Measurements from ENCODE around the gene DNAJC12.
A peak's percentile ranks its signal among the peaks of the same experiment; 100 is the strongest.
"Not testable (repeated sequence)": the region's sequence is repeated elsewhere in the genome, so short reads cannot be mapped to it uniquely, and the experiment has no call there.

The DNAJC12 gene

DNA sequence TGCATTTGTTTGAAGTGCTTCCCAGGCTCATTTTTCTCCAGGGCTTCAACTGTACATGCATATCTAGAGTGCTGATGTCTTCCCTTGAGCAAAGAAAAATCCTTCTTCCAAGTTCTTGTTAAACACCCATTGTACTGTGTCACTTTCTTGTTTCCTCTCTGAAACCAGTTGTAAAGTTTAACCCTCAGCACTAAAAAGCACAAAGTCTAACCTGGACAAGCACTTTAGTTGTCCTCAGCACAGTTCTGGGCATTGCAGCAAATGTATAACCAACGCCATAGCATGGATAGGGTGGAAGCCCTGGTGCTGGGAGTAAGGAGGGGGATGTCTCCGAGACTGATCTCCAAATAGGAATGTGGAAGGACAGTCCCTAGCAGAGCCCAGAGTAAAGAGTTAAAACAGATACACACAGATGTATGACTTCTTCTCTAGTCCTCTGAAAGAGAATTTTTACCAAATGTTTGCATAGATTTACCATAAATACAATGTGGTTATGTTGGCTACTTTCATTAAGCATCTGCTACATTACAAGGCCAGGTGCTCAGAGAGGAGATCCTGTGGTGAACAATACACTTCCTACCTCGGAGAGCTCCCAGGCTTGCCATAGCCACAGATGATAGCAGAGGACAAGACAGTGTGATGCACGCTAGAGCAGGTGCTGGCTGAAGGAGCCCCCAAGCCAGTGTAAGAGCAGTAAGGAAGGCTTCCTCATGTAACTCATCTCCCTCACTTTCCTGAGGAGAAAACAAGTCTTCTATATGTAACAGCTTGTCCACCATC, 57.0 kb downstream of the DNAJC12 start:
- Histone ChIP-seq H3K79me2 (ENCODE audit: insufficient read depth, low read length) (no peaks in the 10 kb centered on the region), H3K4me3 (ENCODE audit: low read length, poor library complexity, severe bottlenecking) (no peak overlapping the region), H3K9me3 (ENCODE audit: insufficient read depth, low read depth, low read length) (no peaks in the 10 kb centered on the region), H2AFZ (ENCODE audit: low read length) (no peak overlapping the region), H3K9ac (ENCODE audit: low read depth, low read length, poor library complexity, severe bottlenecking) (no peak overlapping the region), H3K4me2 (ENCODE audit: low read depth, low read length, poor library complexity, severe bottlenecking) (no peak overlapping the region), H3K36me3 (ENCODE audit: insufficient read depth, low read length) (no peaks in the 10 kb centered on the region), H3K9me2 (replicated peaks; ENCODE audit: low read depth, low read length) (no peaks in the 10 kb centered on the region), H4K20me1 (ENCODE audit: insufficient read depth, low read length, poor library complexity, severe bottlenecking) (no peaks in the 10 kb centered on the region), H3K27me3 (ENCODE audit: insufficient read depth, low read length, poor library complexity, severe bottlenecking) (no peaks in the 10 kb centered on the region), H3F3A (ENCODE audit: low read depth) (no peaks in the 10 kb centered on the region), H3K4me1 (ENCODE audit: insufficient read depth, low read length, poor library complexity, severe bottlenecking) (peaks cover 5% of the 10 kb centered on the region)
- TF ChIP-seq, protein P1, sequence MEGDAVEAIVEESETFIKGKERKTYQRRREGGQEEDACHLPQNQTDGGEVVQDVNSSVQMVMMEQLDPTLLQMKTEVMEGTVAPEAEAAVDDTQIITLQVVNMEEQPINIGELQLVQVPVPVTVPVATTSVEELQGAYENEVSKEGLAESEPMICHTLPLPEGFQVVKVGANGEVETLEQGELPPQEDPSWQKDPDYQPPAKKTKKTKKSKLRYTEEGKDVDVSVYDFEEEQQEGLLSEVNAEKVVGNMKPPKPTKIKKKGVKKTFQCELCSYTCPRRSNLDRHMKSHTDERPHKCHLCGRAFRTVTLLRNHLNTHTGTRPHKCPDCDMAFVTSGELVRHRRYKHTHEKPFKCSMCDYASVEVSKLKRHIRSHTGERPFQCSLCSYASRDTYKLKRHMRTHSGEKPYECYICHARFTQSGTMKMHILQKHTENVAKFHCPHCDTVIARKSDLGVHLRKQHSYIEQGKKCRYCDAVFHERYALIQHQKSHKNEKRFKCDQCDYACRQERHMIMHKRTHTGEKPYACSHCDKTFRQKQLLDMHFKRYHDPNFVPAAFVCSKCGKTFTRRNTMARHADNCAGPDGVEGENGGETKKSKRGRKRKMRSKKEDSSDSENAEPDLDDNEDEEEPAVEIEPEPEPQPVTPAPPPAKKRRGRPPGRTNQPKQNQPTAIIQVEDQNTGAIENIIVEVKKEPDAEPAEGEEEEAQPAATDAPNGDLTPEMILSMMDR (conservative IDR thresholded peaks at IDR 0.05; ENCODE audit: low read length), result no peak
- no peak for TF ChIP-seq EZH2phosphoT487 (IDR thresholded peaks at IDR 0.05; ENCODE audit: borderline replicate concordance)

DNA sequence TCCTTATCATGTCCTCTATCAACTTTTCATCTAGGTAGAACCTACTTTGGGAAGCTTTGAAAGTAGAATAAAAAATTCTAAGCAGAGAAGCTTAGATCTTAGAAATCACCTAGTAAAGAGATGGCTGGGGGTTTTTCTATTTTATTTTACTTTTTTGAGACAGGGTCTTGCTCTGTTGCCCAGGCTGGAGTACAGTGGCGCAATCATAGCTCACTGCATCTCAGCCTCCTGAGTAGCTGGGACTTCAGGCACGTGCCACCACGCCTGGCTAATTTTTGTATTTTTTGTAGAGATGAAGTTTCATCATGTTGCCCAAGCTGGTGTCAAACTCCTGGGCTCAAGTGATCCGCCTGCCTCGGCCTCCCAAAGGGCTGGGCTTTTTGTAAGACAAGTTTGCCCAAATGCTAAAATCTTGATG, 57.8 kb downstream of the DNAJC12 start:
- H3K9me3 ChIP-seq (ENCODE audit: insufficient read depth, low read depth, low read length), result not testable (repeated sequence)

DNA sequence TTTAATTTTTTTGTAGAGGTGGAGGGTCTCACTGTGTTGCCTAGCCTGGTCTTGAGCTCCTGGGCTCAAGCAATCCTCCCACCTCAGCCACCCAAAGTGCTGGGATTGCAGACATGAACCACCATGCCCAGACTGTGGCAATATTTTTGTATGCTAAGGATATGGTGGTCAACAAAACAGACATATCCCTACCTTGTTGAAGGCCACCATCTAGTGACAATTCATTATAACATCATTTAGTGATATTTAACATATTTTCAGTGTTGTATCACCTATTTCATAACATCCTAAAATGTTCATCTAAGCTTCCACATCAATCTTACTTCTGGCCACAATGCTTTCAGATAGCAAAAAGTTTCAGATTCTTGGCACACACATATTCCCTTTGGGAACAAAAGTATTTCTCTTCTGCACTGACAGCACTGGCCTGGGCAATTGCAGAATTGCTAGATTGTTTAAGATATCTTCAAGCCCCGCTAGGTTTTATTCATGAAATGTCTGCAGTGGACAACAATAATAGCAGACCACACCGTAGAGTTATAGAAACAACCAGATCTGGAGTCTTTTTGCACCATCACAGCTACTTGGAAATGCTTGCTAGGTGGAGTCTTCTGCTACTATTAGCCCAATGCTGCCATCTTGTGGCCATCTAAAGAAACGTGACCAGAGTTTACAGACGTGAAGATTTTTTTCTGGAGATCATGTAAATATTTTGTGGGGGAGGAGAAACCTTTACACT, 58.4 kb downstream of the DNAJC12 start:
- Histone ChIP-seq H3K9me2 (replicated peaks; ENCODE audit: low read depth, low read length) (no peaks in the 10 kb centered on the region), H3K4me2 (ENCODE audit: low read depth, low read length, poor library complexity, severe bottlenecking) (peak overlapping the region; percentile 6), H3K4me1 (ENCODE audit: insufficient read depth, low read length, poor library complexity, severe bottlenecking) (peaks cover 5% of the 10 kb centered on the region), H3K79me2 (ENCODE audit: insufficient read depth, low read length) (no peaks in the 10 kb centered on the region), H4K20me1 (ENCODE audit: insufficient read depth, low read length, poor library complexity, severe bottlenecking) (no peaks in the 10 kb centered on the region), H3K9ac (ENCODE audit: low read depth, low read length, poor library complexity, severe bottlenecking) (no peak overlapping the region), H2AFZ (ENCODE audit: low read length) (no peak overlapping the region), H3K9me3 (ENCODE audit: insufficient read depth, low read depth, low read length) (no peaks in the 10 kb centered on the region), H3K27me3 (ENCODE audit: insufficient read depth, low read length, poor library complexity, severe bottlenecking) (no peaks in the 10 kb centered on the region), H3K36me3 (ENCODE audit: insufficient read depth, low read length) (no peaks in the 10 kb centered on the region), H3K4me3 (ENCODE audit: low read length, poor library complexity, severe bottlenecking) (no peak overlapping the region), H3F3A (ENCODE audit: low read depth) (no peaks in the 10 kb centered on the region)
- TF ChIP-seq, protein P1 (conservative IDR thresholded peaks at IDR 0.05; ENCODE audit: low read length), result peak; percentile 87
- no peak for TF ChIP-seq EZH2phosphoT487 (IDR thresholded peaks at IDR 0.05; ENCODE audit: borderline replicate concordance)

More for the DNA sequence above, 57.8 kb downstream of the DNAJC12 start:
- H2AFZ ChIP-seq (ENCODE audit: low read length); H4K20me1 ChIP-seq (ENCODE audit: insufficient read depth, low read length, poor library complexity, severe bottlenecking); H3K9me2 ChIP-seq (replicated peaks; ENCODE audit: low read depth, low read length); H3K36me3 ChIP-seq (ENCODE audit: insufficient read depth, low read length); H3F3A ChIP-seq (ENCODE audit: low read depth); H3K79me2 ChIP-seq (ENCODE audit: insufficient read depth, low read length); H3K4me2 ChIP-seq (ENCODE audit: low read depth, low read length, poor library complexity, severe bottlenecking); H3K4me1 ChIP-seq (ENCODE audit: insufficient read depth, low read length, poor library complexity, severe bottlenecking); H3K4me3 ChIP-seq (ENCODE audit: low read length, poor library complexity, severe bottlenecking); H3K27me3 ChIP-seq (ENCODE audit: insufficient read depth, low read length, poor library complexity, severe bottlenecking); H3K9ac ChIP-seq (ENCODE audit: low read depth, low read length, poor library complexity, severe bottlenecking): not testable (repeated sequence)

Measured in Loucy (cell line).